ENCODE measurements around the gene KCNA5.

Gene KCNA5

DNA sequence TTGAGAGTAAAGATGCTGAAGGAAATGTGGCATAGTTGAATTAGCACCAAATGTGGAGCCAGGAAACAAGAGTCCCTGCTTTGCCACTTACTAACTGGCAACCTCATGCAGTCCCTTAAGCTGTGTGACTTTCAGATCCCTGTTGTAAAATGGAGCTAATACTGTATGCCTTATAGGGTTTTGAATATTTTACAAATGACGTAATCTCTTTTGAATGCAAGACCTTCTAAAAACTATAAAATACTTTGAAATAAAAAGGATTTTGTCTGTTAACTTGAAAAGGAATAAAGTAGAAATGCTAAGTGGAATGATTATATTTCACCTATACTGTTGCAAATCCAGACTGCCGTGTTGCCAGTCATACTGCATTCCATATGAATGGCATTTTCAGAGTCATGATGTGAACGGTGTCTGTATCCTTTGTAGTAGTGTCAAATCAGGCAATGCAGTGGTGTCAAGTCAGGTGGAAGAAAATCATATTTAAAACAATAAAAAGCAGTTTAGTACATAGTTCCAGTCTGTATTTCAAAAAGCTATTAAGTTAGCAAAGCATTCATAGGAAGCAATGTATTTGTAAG is 21.3 kb downstream of the KCNA5 start:
- no peak for DNase-seq

GRCh38 chr12:5066251-5066650 is 22.6 kb downstream of the KCNA5 start:
- DNase-seq: no peak

GRCh38 chr12:5068126-5068525 is 24.4 kb downstream of the KCNA5 start:
- DNase-seq: no peak

DNA sequence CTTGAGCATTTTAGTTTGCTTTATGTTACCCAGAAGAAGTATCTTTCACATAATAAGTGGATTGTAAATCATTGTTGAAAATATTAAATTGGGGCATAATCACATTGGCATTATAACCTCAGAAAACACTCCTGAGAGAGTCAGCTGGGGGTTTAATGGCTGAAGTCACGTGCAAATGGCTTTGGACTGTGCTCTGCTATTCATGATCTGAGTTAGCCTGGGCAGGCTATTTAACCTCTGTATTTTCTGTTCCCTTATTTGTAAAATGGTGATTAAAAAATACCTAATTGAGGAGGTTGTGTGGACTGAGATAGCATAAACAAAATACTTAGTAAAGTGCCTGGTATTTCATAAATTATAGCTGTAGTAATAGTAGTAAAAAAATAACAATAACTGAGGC is 24.9 kb downstream of the KCNA5 start:
- no peak for DNase-seq

DNA sequence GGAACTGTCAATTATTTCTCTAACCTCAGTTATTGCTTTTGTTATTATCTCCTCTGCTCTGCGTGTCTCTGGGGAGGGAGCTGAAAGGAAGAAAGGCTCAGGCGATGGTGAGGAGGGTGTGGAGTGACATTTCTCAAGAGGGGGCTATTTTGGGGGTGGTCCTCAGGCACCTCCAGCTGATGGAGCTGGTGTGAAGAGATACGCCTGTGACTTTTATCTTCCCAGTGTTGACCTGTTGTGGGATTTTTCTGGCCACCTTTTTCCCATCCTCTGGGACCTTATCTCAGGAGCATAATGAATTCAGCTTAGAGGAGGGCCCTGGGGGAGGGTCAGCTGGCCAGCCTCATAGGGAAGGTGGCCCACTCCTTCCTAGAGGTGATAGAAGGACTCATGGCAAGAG is 26.4 kb downstream of the KCNA5 start:
- no peak for DNase-seq

- DNase-seq: no peak
Observed at GRCh38 chr12:5071496-5071895, 27.8 kb downstream of the KCNA5 start.

DNA sequence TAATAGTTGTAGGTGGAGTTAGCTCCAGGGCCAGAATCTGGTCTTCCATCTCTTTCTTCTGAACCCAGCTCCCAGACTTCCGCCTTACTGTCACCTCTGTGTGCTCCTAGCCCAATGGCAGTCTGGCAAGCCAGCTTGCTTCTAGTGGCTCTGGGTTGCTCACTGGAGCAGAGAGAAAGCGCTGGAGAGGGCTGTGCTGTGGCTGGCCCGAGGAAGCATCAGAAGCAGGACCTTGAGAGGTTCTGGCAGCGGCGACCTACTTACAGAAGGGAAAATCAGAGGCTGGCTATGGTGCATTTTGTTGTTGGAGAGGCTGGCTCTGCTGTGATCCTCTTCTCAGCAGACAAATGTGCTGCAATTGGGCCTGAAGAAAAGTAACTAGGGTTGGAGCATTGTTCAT is 28.6 kb downstream of the KCNA5 start:
- DNase-seq: no peak

- DNase-seq: no peak
Observed at GRCh38 chr12:5073054-5073453, 29.4 kb downstream of the KCNA5 start.

DNA sequence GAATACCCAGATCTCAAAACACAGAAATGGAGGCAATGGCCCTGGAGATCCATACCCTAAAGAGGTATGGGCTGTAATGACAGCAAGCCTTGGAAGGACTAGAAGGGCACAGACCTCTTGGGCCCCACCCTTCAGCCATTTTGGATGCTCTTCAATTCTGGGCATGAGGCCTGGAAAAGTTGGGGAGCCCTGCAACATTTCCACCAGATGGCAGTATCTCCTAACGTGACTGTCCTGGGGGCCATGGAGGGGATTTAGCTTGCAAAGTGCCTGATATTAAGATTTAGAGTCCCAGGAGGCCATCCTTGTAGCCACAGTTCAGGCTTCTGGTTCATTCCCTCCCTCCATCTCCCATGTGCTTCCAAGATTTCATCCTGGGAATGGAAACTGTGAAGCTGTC is 30.2 kb downstream of the KCNA5 start:
- DNase-seq: no peak

DNA sequence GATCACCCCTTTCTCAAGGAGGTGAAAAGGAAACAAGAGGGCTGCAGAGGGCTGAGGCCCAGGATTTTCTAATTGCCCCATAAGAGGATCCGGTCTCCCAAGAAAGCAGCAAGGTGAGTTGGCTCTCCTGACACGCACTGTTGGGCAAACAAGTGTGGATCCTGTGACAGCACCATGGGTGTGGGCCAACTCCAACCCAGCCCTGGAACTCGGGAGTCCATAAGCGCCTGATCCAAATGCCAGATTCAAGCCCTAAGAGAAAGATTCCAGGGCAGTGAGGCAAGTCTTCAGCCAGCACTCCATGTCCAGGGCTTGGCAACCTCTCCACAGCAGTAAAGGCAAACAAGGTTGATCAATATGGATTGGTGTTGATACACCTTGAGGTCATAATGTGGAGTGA is 33.1 kb downstream of the KCNA5 start:
- DNase-seq: no peak

GRCh38 chr12:5078423-5078822 is 34.7 kb downstream of the KCNA5 start:
- no peak for DNase-seq

DNA sequence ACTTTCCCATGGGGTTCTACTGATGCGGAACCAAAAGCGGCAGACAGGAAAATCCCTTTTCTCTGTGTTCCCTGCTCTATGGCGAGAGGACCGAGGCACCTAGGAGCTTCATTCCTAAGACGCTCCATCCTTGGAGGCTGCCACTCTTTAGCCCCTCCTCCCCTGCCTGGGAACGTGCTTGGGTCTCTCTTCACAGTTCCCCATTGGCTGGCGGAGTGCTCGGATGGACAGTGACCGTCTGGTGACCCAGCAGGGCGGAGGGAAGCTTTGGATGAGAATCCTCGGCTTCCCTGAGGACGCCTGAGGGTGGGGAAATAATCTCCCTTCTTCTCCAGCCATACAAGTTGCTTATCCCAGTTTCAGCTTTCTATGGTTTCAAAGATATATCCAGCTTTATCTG is 37.3 kb downstream of the KCNA5 start:
- DNase-seq: no peak

DNA sequence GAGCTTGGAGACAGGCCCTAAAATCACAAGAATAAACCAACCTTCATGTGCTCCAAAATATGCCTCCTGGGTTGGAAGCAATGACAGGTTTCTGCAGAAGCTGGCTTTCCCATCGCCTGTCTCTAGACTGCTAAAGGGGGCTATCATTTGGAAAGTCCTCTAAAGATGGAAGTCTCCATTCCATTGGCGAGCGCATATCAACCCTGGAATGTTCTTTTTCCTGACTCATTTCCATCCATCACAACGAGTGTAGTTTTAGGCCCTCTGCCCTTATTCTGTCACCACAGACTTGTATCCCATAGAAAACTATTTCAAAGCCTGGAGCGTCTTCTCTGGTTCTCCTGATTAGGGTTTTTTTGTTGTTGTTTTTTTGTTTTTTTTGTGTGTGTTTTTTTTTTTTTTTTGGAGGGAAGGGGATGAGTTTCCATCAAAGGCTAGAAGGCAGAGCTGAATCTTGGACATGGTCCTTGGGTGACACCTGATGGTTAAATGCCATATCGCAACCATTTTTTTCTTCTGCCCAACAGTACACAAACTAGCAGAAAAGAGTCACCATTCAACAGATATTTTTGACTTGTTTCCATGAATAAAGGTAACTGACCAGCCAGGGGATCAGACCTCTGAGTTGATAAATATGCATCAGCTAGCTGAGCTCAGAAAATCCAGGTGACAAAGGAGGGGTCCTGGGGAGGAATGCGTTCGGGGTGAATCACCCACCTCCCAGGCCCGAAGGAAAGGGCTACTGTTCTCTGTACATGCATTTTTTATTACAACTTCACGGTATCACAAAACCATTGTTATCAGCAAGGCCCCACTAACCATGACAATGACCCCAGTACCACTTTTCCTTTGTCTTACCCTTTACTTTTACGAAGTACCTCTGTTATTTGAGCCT is 40.5 kb downstream of the KCNA5 start:
- no peak for DNase-seq

DNA sequence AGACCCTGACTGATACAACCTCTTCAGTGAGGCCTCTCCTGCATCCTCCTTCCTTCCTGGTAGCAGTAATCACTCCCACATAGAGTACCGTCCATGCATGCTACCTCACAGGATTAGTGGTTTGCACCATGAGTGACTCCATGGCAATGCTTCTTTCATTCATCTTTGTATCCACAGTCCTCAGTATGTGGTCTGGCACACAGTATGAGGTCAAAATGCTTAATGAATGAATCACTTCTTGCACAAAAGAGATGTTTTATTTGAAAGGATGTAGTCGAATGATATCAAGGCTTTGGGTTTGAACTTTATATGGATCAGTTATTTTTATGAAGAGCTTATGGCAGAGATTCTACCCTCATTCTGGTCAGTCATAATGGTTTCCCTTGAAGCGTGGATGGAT is 42.2 kb downstream of the KCNA5 start:
- no peak for DNase-seq

- no peak for DNase-seq
Observed at GRCh38 chr12:5087831-5088554, 44.3 kb downstream of the KCNA5 start.

DNA sequence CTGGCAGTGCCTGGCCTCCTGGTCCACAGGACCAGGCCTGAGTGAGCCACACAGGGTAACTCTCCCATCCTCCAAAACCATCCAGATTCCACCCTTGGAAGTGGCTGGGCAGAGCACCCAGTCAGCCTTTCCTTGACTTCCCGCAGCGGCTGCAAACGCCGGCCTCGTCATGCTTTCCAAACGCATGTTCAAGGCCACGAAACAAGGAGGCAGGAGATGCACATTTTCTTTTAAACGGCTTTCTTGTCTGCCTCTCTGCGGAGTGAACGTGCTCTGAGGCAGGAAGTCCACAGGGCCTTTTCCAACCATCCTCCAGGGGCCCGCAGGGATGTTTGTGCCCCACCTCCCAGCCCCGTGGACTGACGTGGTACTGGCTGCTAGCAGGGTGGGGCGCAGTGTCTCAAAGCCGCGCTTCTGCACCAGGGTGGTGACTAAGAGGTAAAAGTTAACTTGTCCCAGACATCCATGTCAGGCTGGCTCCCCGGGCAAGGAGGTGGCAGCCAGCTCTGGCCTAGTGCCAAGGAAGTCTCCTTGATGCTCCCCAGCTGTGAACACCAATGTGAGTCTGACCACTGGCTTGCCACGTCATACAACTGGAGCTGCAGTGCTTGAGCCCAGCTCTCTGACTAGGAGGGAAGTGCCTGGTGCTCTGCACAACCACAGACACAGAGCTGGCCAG is 45.0 kb downstream of the KCNA5 start:
- no peak for DNase-seq

DNA sequence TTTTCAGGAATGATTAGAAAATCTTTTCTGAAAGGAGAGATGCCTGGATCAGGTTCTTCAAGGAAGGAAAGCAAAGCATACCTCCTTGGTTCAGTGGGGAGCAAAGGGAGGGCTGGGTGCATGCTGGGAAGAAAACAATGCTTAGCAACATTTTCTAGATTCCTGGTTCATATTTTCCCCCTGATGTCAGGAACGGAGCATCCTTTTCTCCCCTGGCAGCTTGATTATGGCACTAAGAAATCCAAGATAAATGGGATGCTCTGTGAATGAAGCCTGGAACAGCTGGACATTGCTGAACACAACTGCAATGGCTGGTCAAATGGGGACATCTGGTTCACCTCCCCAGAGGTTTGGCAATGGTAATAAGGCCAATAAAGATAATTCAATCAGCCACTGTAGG is 50.9 kb downstream of the KCNA5 start:
- no peak for DNase-seq

DNA sequence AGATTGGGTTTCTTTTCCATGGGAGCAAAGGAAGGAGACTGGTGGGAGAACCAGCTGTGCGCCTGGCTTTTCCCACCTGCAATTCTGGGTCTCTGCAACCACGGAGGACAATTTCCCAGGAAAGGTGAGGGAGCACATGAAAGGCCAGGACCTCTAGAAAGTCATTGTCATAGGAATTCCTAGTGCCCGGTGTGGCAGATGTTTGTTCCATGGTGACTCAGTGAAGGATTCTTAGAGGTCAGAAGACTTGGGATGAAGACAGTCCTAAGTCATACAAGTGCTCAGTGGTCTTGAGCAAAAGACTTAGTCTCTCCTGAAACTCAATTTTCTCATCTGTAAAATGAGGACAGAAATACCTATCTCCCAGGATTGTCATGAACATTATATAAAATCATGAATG is 51.3 kb downstream of the KCNA5 start:
- no peak for DNase-seq
